ENCODE results near the gene IGSF8.

GRCh38 chr1:160146107-160146506 is 47.7 kb upstream of the IGSF8 start:
- TF ChIP-seq CTCF (IDR thresholded peaks at IDR 0.05; ENCODE audit: low read depth, low read length, poor library complexity, severe bottlenecking) = no peak
- no peak for TF ChIP-seq EZH2phosphoT487 (IDR thresholded peaks at IDR 0.05; ENCODE audit: borderline replicate concordance, low read length)
